SK-N-SH (cell line): Measurements from ENCODE around the gene TSPAN32. TPM values are rescaled to one million over a fixed set of nuclear protein-coding genes. Genes with fewer than 3 reads are reported as not detected.

ENCODE experiments used
- CTCF ChIA-PET: fragments of 300-600, 350-600 bp; formaldehyde crosslinking; extraction: SDS; loops from one replicate; lab custom pipeline; 2021; lab: Yijun Ruan, JAX
- POLR2A ChIA-PET: fragments of 350-600 bp; sonication (Branson Sonifier 250); formaldehyde crosslinking; extraction: SDS; loops from one replicate; lab custom pipeline; 2020; ENCODE audit warnings: antibody characterized with exemption, inconsistent platforms; lab: Yijun Ruan, JAX
- DNase-seq: peaks from one replicate; pipeline ENCODE4 v3.0.0; 2012
- H2AFZ ChIP-seq: fragments of 200-600 bp; sonication (generic); 2 replicates; pipeline ENCODE4 v1.8.1; 2016; ENCODE audit warnings: antibody characterized with exemption, mild to moderate bottlenecking, low read depth
- H3F3A ChIP-seq: fragments of 200-600 bp; sonication (generic); replicated peaks from 2 replicates; pipeline ENCODE3; 2016; ENCODE audit warnings: antibody characterized with exemption, mild to moderate bottlenecking; ENCODE audit not compliant: insufficient read depth
- H3K27ac ChIP-seq, 2 experiments: fragments of 200-500 bp in 1 of 2; fragments of 200-600 bp in 1 of 2; sonication (Bioruptor generic) in 1 of 2; sonication (generic), shearing (Covaris generic) in 1 of 2; 2 replicates each; pipeline versions ENCODE4 v1.5.1 to v1.6.1; 2014 to 2016; ENCODE audit warnings: low read depth in 2 of 2, inconsistent platforms in 1 of 2, low read length in 1 of 2, mild to moderate bottlenecking in 1 of 2, mixed read lengths in 1 of 2
- H3K27me3 ChIP-seq: fragments of 200-600 bp; sonication (generic), shearing (Covaris generic); 2 replicates; pipeline ENCODE4 v1.6.1; 2016; ENCODE audit warnings: mixed run types; ENCODE audit not compliant: insufficient read depth
- H3K36me3 ChIP-seq, 2 experiments: fragments of 200-500 bp in 1 of 2; fragments of 200-600 bp in 1 of 2; sonication (Bioruptor generic) in 1 of 2; sonication (generic) in 1 of 2; replicated peaks in 1 of 2; 2 replicates each; pipeline versions ENCODE3 to v1.5.1; 2014 to 2016; ENCODE audit warnings: low read length in 1 of 2, mild to moderate bottlenecking in 1 of 2; ENCODE audit not compliant: insufficient read depth in 2 of 2, control insufficient read depth in 1 of 2
- H3K4me1 ChIP-seq, 2 experiments: fragments of 200-500 bp in 1 of 2; fragments of 200-600 bp in 1 of 2; sonication (Bioruptor generic) in 1 of 2; sonication (generic), shearing (Covaris generic) in 1 of 2; 2 replicates each; pipeline versions ENCODE4 v1.5.1 to v1.6.1; 2014 to 2016; ENCODE audit warnings: low read depth in 1 of 2, low read length in 1 of 2, mixed run types in 1 of 2; ENCODE audit not compliant: insufficient read depth in 2 of 2, control insufficient read depth in 1 of 2
- H3K4me2 ChIP-seq: fragments of 200-600 bp; sonication (generic), shearing (Covaris generic); 2 replicates; pipeline ENCODE4 v1.6.1; 2017; ENCODE audit warnings: mixed run types
- H3K4me3 ChIP-seq, 2 experiments: fragments of 200-500 bp in 1 of 2; fragments of 200-600 bp in 1 of 2; sonication (Bioruptor generic) in 1 of 2; sonication (generic), shearing (Covaris generic) in 1 of 2; 2 replicates each; pipeline versions ENCODE4 v1.5.1 to v1.8.1; 2014 to 2016; ENCODE audit warnings: low read depth in 2 of 2, inconsistent platforms in 1 of 2, low read length in 1 of 2, mild to moderate bottlenecking in 1 of 2, mixed read lengths in 1 of 2, moderate library complexity in 1 of 2
- H3K79me2 ChIP-seq: fragments of 200-600 bp; sonication (generic); 2 replicates; pipeline ENCODE4 v1.8.1; 2017; ENCODE audit warnings: mild to moderate bottlenecking; ENCODE audit not compliant: insufficient read depth
- H3K9ac ChIP-seq: fragments of 200-600 bp; sonication (generic); 2 replicates; pipeline ENCODE4 v1.6.1; 2017; ENCODE audit warnings: mixed run types
- H3K9me2 ChIP-seq: fragments of 200-600 bp; sonication (generic); 2 replicates; pipeline ENCODE4 v1.6.1; 2017; ENCODE audit warnings: mixed run types
- H3K9me3 ChIP-seq: fragments of 200-600 bp; sonication (generic); 2 replicates; pipeline ENCODE4 v1.6.1; 2017; ENCODE audit warnings: mixed run types, mild to moderate bottlenecking, moderate library complexity
- H4K20me1 ChIP-seq: fragments of 200-600 bp; sonication (generic); 2 replicates; pipeline ENCODE4 v1.6.1; 2017; ENCODE audit warnings: mild to moderate bottlenecking, mixed run types; ENCODE audit not compliant: insufficient read depth
- CHD2 ChIP-seq: fragments of 150-350 bp; IDR thresholded peaks from 2 replicates; pipeline ENCODE4 v1.6.1; 2018; ENCODE audit warnings: low read length; ENCODE audit not compliant: partially characterized antibody
- EP300 ChIP-seq, 2 experiments: IDR thresholded peaks; 2 replicates each; pipeline versions ENCODE4 v1.4.0 to v1.6.1; 2012; ENCODE audit warnings: borderline replicate concordance in 1 of 2, low read depth in 1 of 2, low read length in 1 of 2
- FOSL2 ChIP-seq: IDR thresholded peaks from 2 replicates; pipeline ENCODE4 v1.4.0; 2012; ENCODE audit warnings: low read depth, mild to moderate bottlenecking, moderate library complexity, borderline replicate concordance
- FOXJ3 ChIP-seq: sonication (generic); formaldehyde crosslinking; IDR thresholded peaks from 2 replicates; pipeline ENCODE4 v1.5.1; 2020; ENCODE audit warnings: mild to moderate bottlenecking, missing genetic modification reagents
- GATA2 ChIP-seq: sonication (generic); formaldehyde crosslinking; IDR thresholded peaks from 2 replicates; pipeline ENCODE4 v1.5.0; 2020; ENCODE audit warnings: mild to moderate bottlenecking, missing genetic modification reagents
- MXI1 ChIP-seq: IDR thresholded peaks from 2 replicates; pipeline ENCODE4 v1.6.1; 2012; ENCODE audit warnings: mild to moderate bottlenecking, low read depth, low read length, improper control_type of control experiment
- NFIC ChIP-seq: IDR thresholded peaks from 2 replicates; pipeline ENCODE4 v1.4.0; 2012; ENCODE audit warnings: borderline replicate concordance
- PBX3 ChIP-seq: IDR thresholded peaks from 2 replicates; pipeline ENCODE4; 2012
- POLR2AphosphoS5 ChIP-seq: IDR thresholded peaks from 2 replicates; pipeline ENCODE4 v1.6.1; 2012; ENCODE audit warnings: low read depth, low read length
- RAD21 ChIP-seq: IDR thresholded peaks from 2 replicates; pipeline ENCODE4 v1.6.1; 2012; ENCODE audit warnings: mild to moderate bottlenecking, low read length
- RCOR1 ChIP-seq: fragments of 150-350 bp; IDR thresholded peaks from 2 replicates; pipeline ENCODE4 v1.6.1; 2017; ENCODE audit warnings: antibody characterized with exemption, low read length
- RFX5 ChIP-seq: IDR thresholded peaks from 2 replicates; pipeline ENCODE4 v1.6.1; 2012; ENCODE audit warnings: mild to moderate bottlenecking, improper control_type of control experiment, low read length
- SMC3 ChIP-seq: IDR thresholded peaks from 2 replicates; pipeline ENCODE4 v1.6.1; 2012; ENCODE audit warnings: low read depth, low read length, improper control_type of control experiment
- TAF1 ChIP-seq: IDR thresholded peaks from 2 replicates; pipeline ENCODE4 v1.6.1; 2012; ENCODE audit warnings: low read depth, mild to moderate bottlenecking, low read length, moderate library complexity, borderline replicate concordance
- TEAD4 ChIP-seq: IDR thresholded peaks from 2 replicates; pipeline ENCODE4 v1.4.0; 2012; ENCODE audit warnings: mild to moderate bottlenecking, borderline replicate concordance; ENCODE audit not compliant: insufficient read depth
- WGBS: methylation state at CpG from one replicate; pipeline ENCODE4 v1.1.6; 2017; ENCODE audit warnings: low lambda C conversion rate; 5-methylcytosine and 5-hydroxymethylcytosine counted together
- polyA plus RNA-seq, 3 experiments: library from polyadenylated mRNA; depleted of rRNA; stranded (reverse); fragments of >200 nt; gene quantifications; 2 replicates each; pipeline ENCODE4 v1.2.3, GENCODE V29; 2012
- TF ChIP-seq, protein P1 (sequence below): IDR thresholded peaks from 2 replicates; pipeline ENCODE4 v1.4.0; 2012; ENCODE audit warnings: low read depth, borderline replicate concordance
- TF ChIP-seq, protein P2 (sequence below): fragments of 150-350 bp; IDR thresholded peaks from 2 replicates; pipeline ENCODE4 v1.6.1; 2016; ENCODE audit warnings: mild to moderate bottlenecking, low read depth, low read length
- TF ChIP-seq, protein P3 (sequence below): IDR thresholded peaks from 2 replicates; pipeline ENCODE4 v1.4.0; 2012; ENCODE audit warnings: low read depth, borderline replicate concordance
- TF ChIP-seq, protein P4 (sequence below): IDR thresholded peaks from 2 replicates; pipeline ENCODE4 v1.4.0; 2012; ENCODE audit warnings: low read depth

Gene TSPAN32
- polyA plus RNA-seq, 1 of the 3 experiments (the other 2 are of a cell fraction), result 0.12 TPM

DNA sequence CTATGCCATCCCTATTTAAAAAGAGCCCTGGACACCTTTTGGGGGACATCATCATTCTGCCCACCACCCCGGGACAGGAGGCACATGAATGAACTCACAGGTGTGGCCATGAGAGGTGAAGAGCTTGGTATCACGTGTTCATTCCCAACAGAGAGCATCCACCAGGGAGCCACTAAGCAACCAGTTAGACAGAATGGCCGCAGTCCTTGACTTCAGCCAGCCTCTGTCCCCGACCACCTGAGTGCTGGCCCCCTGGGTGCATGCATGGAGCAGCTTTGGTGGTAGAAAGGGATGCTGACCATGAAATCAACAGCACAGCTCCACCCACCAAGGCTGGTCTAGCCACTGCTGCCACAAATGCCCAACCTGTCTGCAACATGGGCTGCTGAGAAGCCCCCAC is 44.2 kb downstream of the TSPAN32 start:
- Histone ChIP-seq H3K9ac (no peak overlapping the region), H3K4me2 (no peak overlapping the region), H3K36me3 (no peaks in the 10 kb centered on the region), H2AFZ (no peak overlapping the region), H3K9me2 (no peaks in the 10 kb centered on the region), H3K9me3 (no peaks in the 10 kb centered on the region), H4K20me1 (no peaks in the 10 kb centered on the region), H3K27me3 (no peaks in the 10 kb centered on the region), H3K4me3 (no peak overlapping the region), H3K79me2 (no peaks in the 10 kb centered on the region), H3K4me1 (no peaks in the 10 kb centered on the region), H3K27ac (no peak overlapping the region), H3F3A (no peaks in the 10 kb centered on the region)
- no peak for DNase-seq
- TF ChIP-seq SMC3 (no peak), RCOR1 (no peak), FOXJ3 (CRISPR knock-in tag) (no peak), GATA2 (CRISPR knock-in tag) (no peak), CHD2 (no peak), NFIC (no peak)
- TF ChIP-seq, protein P1, sequence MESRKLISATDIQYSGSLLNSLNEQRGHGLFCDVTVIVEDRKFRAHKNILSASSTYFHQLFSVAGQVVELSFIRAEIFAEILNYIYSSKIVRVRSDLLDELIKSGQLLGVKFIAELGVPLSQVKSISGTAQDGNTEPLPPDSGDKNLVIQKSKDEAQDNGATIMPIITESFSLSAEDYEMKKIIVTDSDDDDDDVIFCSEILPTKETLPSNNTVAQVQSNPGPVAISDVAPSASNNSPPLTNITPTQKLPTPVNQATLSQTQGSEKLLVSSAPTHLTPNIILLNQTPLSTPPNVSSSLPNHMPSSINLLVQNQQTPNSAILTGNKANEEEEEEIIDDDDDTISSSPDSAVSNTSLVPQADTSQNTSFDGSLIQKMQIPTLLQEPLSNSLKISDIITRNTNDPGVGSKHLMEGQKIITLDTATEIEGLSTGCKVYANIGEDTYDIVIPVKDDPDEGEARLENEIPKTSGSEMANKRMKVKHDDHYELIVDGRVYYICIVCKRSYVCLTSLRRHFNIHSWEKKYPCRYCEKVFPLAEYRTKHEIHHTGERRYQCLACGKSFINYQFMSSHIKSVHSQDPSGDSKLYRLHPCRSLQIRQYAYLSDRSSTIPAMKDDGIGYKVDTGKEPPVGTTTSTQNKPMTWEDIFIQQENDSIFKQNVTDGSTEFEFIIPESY, result no peak
- WGBS, result 0% methylated on average over 3 of the region's 4 CpGs
- POLR2A ChIA-PET, result no interaction called here
- CTCF ChIA-PET, result interaction anchor here (1.1 to 1.7 kb wide), 2 partner anchors 75 to 151 kb away, joined by 3 read pairs; no protein-coding TSS in a partner anchor

- WGBS, result 20% methylated on average over 7 of the region's 10 CpGs
- no peak overlapping the region for H3K4me3 ChIP-seq
- POLR2A ChIA-PET, result no interaction called here
- TF ChIP-seq TEAD4 (no peak), FOXJ3 (CRISPR knock-in tag) (no peak), RAD21 (no peak), RCOR1 (no peak), POLR2AphosphoS5 (no peak), MXI1 (no peak), PBX3 (no peak), SMC3 (no peak), TAF1 (no peak), FOSL2 (no peak), EP300 (IDR thresholded peaks at IDR 0.05; ENCODE audit: borderline replicate concordance in 1 of 2, low read depth in 1 of 2, low read length in 1 of 2) (no peak), RFX5 (no peak)
- TF ChIP-seq, protein P2, sequence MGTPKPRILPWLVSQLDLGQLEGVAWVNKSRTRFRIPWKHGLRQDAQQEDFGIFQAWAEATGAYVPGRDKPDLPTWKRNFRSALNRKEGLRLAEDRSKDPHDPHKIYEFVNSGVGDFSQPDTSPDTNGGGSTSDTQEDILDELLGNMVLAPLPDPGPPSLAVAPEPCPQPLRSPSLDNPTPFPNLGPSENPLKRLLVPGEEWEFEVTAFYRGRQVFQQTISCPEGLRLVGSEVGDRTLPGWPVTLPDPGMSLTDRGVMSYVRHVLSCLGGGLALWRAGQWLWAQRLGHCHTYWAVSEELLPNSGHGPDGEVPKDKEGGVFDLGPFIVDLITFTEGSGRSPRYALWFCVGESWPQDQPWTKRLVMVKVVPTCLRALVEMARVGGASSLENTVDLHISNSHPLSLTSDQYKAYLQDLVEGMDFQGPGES, result no peak
- TF ChIP-seq, protein P3, sequence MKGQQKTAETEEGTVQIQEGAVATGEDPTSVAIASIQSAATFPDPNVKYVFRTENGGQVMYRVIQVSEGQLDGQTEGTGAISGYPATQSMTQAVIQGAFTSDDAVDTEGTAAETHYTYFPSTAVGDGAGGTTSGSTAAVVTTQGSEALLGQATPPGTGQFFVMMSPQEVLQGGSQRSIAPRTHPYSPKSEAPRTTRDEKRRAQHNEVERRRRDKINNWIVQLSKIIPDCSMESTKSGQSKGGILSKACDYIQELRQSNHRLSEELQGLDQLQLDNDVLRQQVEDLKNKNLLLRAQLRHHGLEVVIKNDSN, result no peak
- TF ChIP-seq, protein P1, result no peak
- TF ChIP-seq, protein P4, sequence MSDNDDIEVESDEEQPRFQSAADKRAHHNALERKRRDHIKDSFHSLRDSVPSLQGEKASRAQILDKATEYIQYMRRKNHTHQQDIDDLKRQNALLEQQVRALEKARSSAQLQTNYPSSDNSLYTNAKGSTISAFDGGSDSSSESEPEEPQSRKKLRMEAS, result no peak
Observed at GRCh38 chr11:2346586-2347307, 44.9 kb downstream of the TSPAN32 start.

More at GRCh38 chr11:2346586-2347307, 44.9 kb downstream of the TSPAN32 start:
- no peaks in the 10 kb centered on the region for H4K20me1 ChIP-seq
- DNase-seq, result no peak
- no peaks in the 10 kb centered on the region for H3K79me2 ChIP-seq
- H3K4me2 ChIP-seq, result no peak overlapping the region
- H3F3A ChIP-seq, result no peaks in the 10 kb centered on the region
- H2AFZ ChIP-seq, result no peak overlapping the region
- H3K36me3 ChIP-seq, result no peaks in the 10 kb centered on the region
- H3K9ac ChIP-seq, result no peak overlapping the region
- H3K27ac ChIP-seq, result no peak overlapping the region
- no peaks in the 10 kb centered on the region for H3K9me3 ChIP-seq
- CTCF ChIA-PET, result interaction anchor here (1.7 kb wide), 1 partner anchor 74 kb away, joined by 3 read pairs; no protein-coding TSS in a partner anchor
- H3K9me2 ChIP-seq, result no peaks in the 10 kb centered on the region
- no peaks in the 10 kb centered on the region for H3K4me1 ChIP-seq
- H3K27me3 ChIP-seq, result no peaks in the 10 kb centered on the region
